HEK293 (cell line): ENCODE data around the gene CFAP299.

Source experiments
- CTCF ChIA-PET: fragments of 350-600 bp; formaldehyde crosslinking; extraction: SDS; loops from one replicate; lab custom pipeline; 2021; ENCODE audit warnings: antibody characterized with exemption; lab: Yijun Ruan, JAX
- POLR2A ChIA-PET: fragments of 300-600 bp; formaldehyde crosslinking; extraction: SDS; loops from one replicate; lab custom pipeline; 2020; ENCODE audit warnings: antibody characterized with exemption, inconsistent platforms; lab: Yijun Ruan, JAX
- H3K27ac ChIP-seq: fragments of 200-500 bp; sonication (Bioruptor generic); 2 replicates; pipeline ENCODE4 v1.5.1; 2014; ENCODE audit warnings: low read depth, low read length, control low read depth, inconsistent platforms; ENCODE audit errors: extremely low read depth
- H3K36me3 ChIP-seq, 2 experiments: fragments of 200-500 bp in 1 of 2; sonication (Bioruptor generic) in 1 of 2; 1 replicate in 1 of 2; 2 replicates in 1 of 2; pipeline ENCODE4 v1.5.1; 2014 to 2017; ENCODE audit warnings: inconsistent platforms in 2 of 2, low read length in 2 of 2; ENCODE audit not compliant: control insufficient read depth in 2 of 2, insufficient read depth in 1 of 2
- H3K4me1 ChIP-seq: fragments of 200-500 bp; sonication (Bioruptor generic); 2 replicates; pipeline ENCODE4 v1.5.1; 2014; ENCODE audit warnings: mild to moderate bottlenecking, low read length, inconsistent platforms; ENCODE audit not compliant: control insufficient read depth, insufficient read depth
- H3K4me3 ChIP-seq: 2 replicates; pipeline ENCODE4 v1.5.1; 2011; ENCODE audit warnings: low read depth, mild to moderate bottlenecking, control low read depth, low read length, moderate library complexity
- H3K9me3 ChIP-seq: fragments of 200-500 bp; sonication (Bioruptor generic); 2 replicates; pipeline ENCODE4 v1.5.1; 2014; ENCODE audit warnings: low read depth, low read length, inconsistent platforms; ENCODE audit not compliant: control insufficient read depth, insufficient read depth
- HOXD13 ChIP-seq: sonication (generic); formaldehyde crosslinking; IDR thresholded peaks from 2 replicates; pipeline ENCODE4 v1.8.0; 2022; ENCODE audit warnings: missing genetic modification reagents, borderline replicate concordance
- IKZF3 ChIP-seq: fragments of 450-650 bp; IDR thresholded peaks from 2 replicates; pipeline ENCODE4 v1.5.0; 2018; ENCODE audit warnings: missing biosample characterization, mild to moderate bottlenecking, missing genetic modification characterization, moderate library complexity
- KLF9 ChIP-seq: fragments of 450-650 bp; formaldehyde crosslinking; IDR thresholded peaks from 2 replicates; pipeline ENCODE4 v1.5.1; 2016; ENCODE audit warnings: missing biosample characterization, missing genetic modification characterization, low read depth
- PATZ1 ChIP-seq: fragments of 450-650 bp; formaldehyde crosslinking; IDR thresholded peaks from 2 replicates; pipeline ENCODE4 v1.5.1; 2016; ENCODE audit warnings: missing biosample characterization, missing genetic modification characterization
- SALL2 ChIP-seq: fragments of 450-650 bp; formaldehyde crosslinking; IDR thresholded peaks from 2 replicates; pipeline ENCODE4 v1.5.0; 2017; ENCODE audit warnings: missing biosample characterization, mild to moderate bottlenecking, missing genetic modification characterization, borderline replicate concordance
- SP2 ChIP-seq: fragments of 450-650 bp; formaldehyde crosslinking; IDR thresholded peaks from 2 replicates; pipeline ENCODE4 v1.5.1; 2016; ENCODE audit warnings: missing biosample characterization, missing genetic modification characterization
- ZBTB1 ChIP-seq: fragments of 450-650 bp; formaldehyde crosslinking; IDR thresholded peaks from 2 replicates; pipeline ENCODE4 v1.5.1; 2016; ENCODE audit warnings: missing biosample characterization, missing genetic modification characterization
- ZBTB48 ChIP-seq: fragments of 450-650 bp; formaldehyde crosslinking; IDR thresholded peaks from 2 replicates; pipeline ENCODE4 v1.5.1; 2016; ENCODE audit warnings: missing biosample characterization, missing genetic modification characterization
- ZBTB7A ChIP-seq: fragments of 450-650 bp; formaldehyde crosslinking; IDR thresholded peaks from 2 replicates; pipeline ENCODE4 v1.5.1; 2016; ENCODE audit warnings: low read depth, missing biosample characterization, missing genetic modification characterization
- ZFP3 ChIP-seq: fragments of 450-650 bp; formaldehyde crosslinking; IDR thresholded peaks from 2 replicates; pipeline ENCODE4 v1.5.1; 2016; ENCODE audit warnings: low read depth, missing biosample characterization, missing genetic modification characterization
- ZNF184 ChIP-seq: fragments of 450-650 bp; IDR thresholded peaks from 2 replicates; pipeline ENCODE4 v1.5.1; 2018; ENCODE audit warnings: missing biosample characterization, mild to moderate bottlenecking, missing genetic modification characterization
- ZNF23 ChIP-seq: fragments of 450-650 bp; formaldehyde crosslinking; IDR thresholded peaks from 2 replicates; pipeline ENCODE4 v1.5.1; 2016; ENCODE audit warnings: missing biosample characterization, missing genetic modification characterization, borderline replicate concordance
- ZNF274 ChIP-seq, 2 experiments: fragments of 200-500 bp in 1 of 2; fragments of 450-650 bp in 1 of 2; sonication (Bioruptor generic) in 1 of 2; formaldehyde crosslinking in 1 of 2; IDR thresholded peaks; 2 replicates each; pipeline versions ENCODE4 v1.5.1 to v1.6.1; 2014 to 2016; ENCODE audit warnings: borderline replicate concordance in 1 of 2, inconsistent platforms in 1 of 2, low read length in 1 of 2, missing biosample characterization in 1 of 2, missing genetic modification characterization in 1 of 2
- ZNF302 ChIP-seq: fragments of 450-650 bp; formaldehyde crosslinking; IDR thresholded peaks from 2 replicates; pipeline ENCODE4 v1.5.1; 2016; ENCODE audit warnings: missing biosample characterization, missing genetic modification characterization, low read depth
- ZNF311 ChIP-seq: fragments of 450-650 bp; formaldehyde crosslinking; IDR thresholded peaks from 2 replicates; pipeline ENCODE4 v1.5.1; 2017; ENCODE audit warnings: missing biosample characterization, missing genetic modification characterization, borderline replicate concordance
- ZNF350 ChIP-seq: fragments of 450-650 bp; formaldehyde crosslinking; IDR thresholded peaks from 2 replicates; pipeline ENCODE4 v1.5.0; 2017; ENCODE audit warnings: missing biosample characterization, mild to moderate bottlenecking, missing genetic modification characterization
- ZNF404 ChIP-seq: fragments of 450-650 bp; formaldehyde crosslinking; IDR thresholded peaks from 2 replicates; pipeline ENCODE4 v1.5.1; 2017; ENCODE audit warnings: missing biosample characterization, missing genetic modification characterization
- ZNF555 ChIP-seq: fragments of 450-650 bp; formaldehyde crosslinking; conservative IDR thresholded peaks from 2 replicates; pipeline ENCODE4 v1.5.1; 2017; ENCODE audit warnings: missing biosample characterization, mild to moderate bottlenecking, missing genetic modification characterization, inconsistent platforms
- ZNF558 ChIP-seq: fragments of 450-650 bp; formaldehyde crosslinking; IDR thresholded peaks from 2 replicates; pipeline ENCODE4 v1.5.1; 2016; ENCODE audit warnings: missing biosample characterization, missing genetic modification characterization
- ZNF580 ChIP-seq: fragments of 450-650 bp; formaldehyde crosslinking; IDR thresholded peaks from 2 replicates; pipeline ENCODE4 v1.5.1; 2016; ENCODE audit warnings: missing biosample characterization, missing genetic modification characterization
- ZNF623 ChIP-seq: fragments of 450-650 bp; formaldehyde crosslinking; IDR thresholded peaks from 2 replicates; pipeline ENCODE4 v1.5.1; 2016; ENCODE audit warnings: missing biosample characterization, missing genetic modification characterization
- ZNF654 ChIP-seq: fragments of 450-650 bp; formaldehyde crosslinking; IDR thresholded peaks from 2 replicates; pipeline ENCODE4 v1.5.1; 2016; ENCODE audit warnings: low read depth, missing biosample characterization, missing genetic modification characterization
- ZNF660 ChIP-seq: fragments of 450-650 bp; IDR thresholded peaks from 2 replicates; pipeline ENCODE4 v1.5.1; 2018; ENCODE audit warnings: missing biosample characterization, mild to moderate bottlenecking, missing genetic modification characterization
- ZNF747 ChIP-seq: fragments of 450-650 bp; formaldehyde crosslinking; IDR thresholded peaks from 2 replicates; pipeline ENCODE4 v1.5.1; 2016; ENCODE audit warnings: missing biosample characterization, missing genetic modification characterization
- ZNF777 ChIP-seq: fragments of 450-650 bp; formaldehyde crosslinking; IDR thresholded peaks from 2 replicates; pipeline ENCODE4 v1.5.1; 2017; ENCODE audit warnings: missing biosample characterization, missing genetic modification characterization, borderline replicate concordance
- ZNF837 ChIP-seq: fragments of 450-650 bp; formaldehyde crosslinking; IDR thresholded peaks from 2 replicates; pipeline ENCODE4 v1.5.1; 2016; ENCODE audit warnings: missing biosample characterization, missing genetic modification characterization
- ZSCAN16 ChIP-seq: fragments of 450-650 bp; formaldehyde crosslinking; IDR thresholded peaks from 2 replicates; pipeline ENCODE4 v1.5.1; 2016; ENCODE audit warnings: missing biosample characterization, missing genetic modification characterization
- ZSCAN18 ChIP-seq: fragments of 450-650 bp; formaldehyde crosslinking; IDR thresholded peaks from 2 replicates; pipeline ENCODE4 v1.5.1; 2016; ENCODE audit warnings: missing biosample characterization, missing genetic modification characterization
- TF ChIP-seq, protein P1 (sequence below): fragments of 450-650 bp; formaldehyde crosslinking; IDR thresholded peaks from 2 replicates; pipeline ENCODE4 v1.5.1; 2016; ENCODE audit warnings: missing biosample characterization, missing genetic modification characterization
- TF ChIP-seq, protein P2 (sequence below): fragments of 450-650 bp; formaldehyde crosslinking; IDR thresholded peaks from 2 replicates; pipeline ENCODE4 v1.5.1; 2016; ENCODE audit warnings: missing biosample characterization, missing genetic modification characterization

CFAP299 gene

GRCh38 chr4:80839281-80839680 lies 503.8 kb downstream of the CFAP299 start:
- H3K4me3 ChIP-seq: no peak overlapping the region
- POLR2A ChIA-PET: no interaction called here
- H3K9me3 ChIP-seq: no peaks in the 10 kb centered on the region
- no peak for TF ChIP-seq SP2 (tag by site-specific recombination)
- no peak for TF ChIP-seq ZNF350 (tag by site-specific recombination)
- no peak for TF ChIP-seq KLF9 (tag by site-specific recombination)
- no peak for TF ChIP-seq ZBTB7A (tag by site-specific recombination)
- TF ChIP-seq IKZF3 (tag by site-specific recombination): no peak
- no peak for TF ChIP-seq PATZ1 (tag by site-specific recombination)
- no peak for TF ChIP-seq ZNF623 (tag by site-specific recombination)
- TF ChIP-seq ZNF654 (tag by site-specific recombination): no peak
- TF ChIP-seq ZNF274 (IDR thresholded peaks at IDR 0.05; ENCODE audit: low read length): no peak
- TF ChIP-seq ZNF274 (tag by site-specific recombination; IDR thresholded peaks at IDR 0.05; ENCODE audit: borderline replicate concordance): no peak
- no peak for TF ChIP-seq ZNF558 (tag by site-specific recombination)
- no peak for TF ChIP-seq ZNF837 (tag by site-specific recombination)
- no peak for TF ChIP-seq ZNF580 (tag by site-specific recombination)
- TF ChIP-seq ZNF302 (tag by site-specific recombination): no peak
- no peak for TF ChIP-seq ZNF555 (tag by site-specific recombination)
- TF ChIP-seq, protein P1, sequence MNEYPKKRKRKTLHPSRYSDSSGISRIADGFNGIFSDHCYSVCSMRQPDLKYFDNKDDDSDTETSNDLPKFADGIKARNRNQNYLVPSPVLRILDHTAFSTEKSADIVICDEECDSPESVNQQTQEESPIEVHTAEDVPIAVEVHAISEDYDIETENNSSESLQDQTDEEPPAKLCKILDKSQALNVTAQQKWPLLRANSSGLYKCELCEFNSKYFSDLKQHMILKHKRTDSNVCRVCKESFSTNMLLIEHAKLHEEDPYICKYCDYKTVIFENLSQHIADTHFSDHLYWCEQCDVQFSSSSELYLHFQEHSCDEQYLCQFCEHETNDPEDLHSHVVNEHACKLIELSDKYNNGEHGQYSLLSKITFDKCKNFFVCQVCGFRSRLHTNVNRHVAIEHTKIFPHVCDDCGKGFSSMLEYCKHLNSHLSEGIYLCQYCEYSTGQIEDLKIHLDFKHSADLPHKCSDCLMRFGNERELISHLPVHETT (tag by site-specific recombination): no peak
- TF ChIP-seq, protein P2, sequence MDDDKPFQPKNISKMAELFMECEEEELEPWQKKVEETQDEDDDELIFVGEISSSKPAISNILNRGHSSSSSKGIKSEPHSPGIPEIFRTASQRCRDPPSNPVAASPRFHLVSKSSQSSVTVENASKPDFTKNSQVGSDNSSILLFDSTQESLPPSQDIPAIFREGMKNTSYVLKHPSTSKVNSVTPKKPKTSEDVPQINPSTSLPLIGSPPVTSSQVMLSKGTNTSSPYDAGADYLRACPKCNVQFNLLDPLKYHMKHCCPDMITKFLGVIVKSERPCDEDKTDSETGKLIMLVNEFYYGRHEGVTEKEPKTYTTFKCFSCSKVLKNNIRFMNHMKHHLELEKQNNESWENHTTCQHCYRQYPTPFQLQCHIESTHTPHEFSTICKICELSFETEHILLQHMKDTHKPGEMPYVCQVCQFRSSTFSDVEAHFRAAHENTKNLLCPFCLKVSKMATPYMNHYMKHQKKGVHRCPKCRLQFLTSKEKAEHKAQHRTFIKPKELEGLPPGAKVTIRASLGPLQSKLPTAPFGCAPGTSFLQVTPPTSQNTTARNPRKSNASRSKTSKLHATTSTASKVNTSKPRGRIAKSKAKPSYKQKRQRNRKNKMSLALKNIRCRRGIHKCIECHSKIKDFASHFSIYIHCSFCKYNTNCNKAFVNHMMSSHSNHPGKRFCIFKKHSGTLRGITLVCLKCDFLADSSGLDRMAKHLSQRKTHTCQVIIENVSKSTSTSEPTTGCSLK: no peak
- no peak for TF ChIP-seq ZBTB48 (tag by site-specific recombination)
- TF ChIP-seq, all 188 proteins: peak for 0
- Histone ChIP-seq H3K36me3 (no peaks in the 10 kb centered on the region), H3K4me1 (0 out of 2 replicates have a peak, but pooled peaks cover 2% of the 10 kb centered on the region), H3K27ac (no peak overlapping the region)
- CTCF ChIA-PET: no interaction called here

DNA sequence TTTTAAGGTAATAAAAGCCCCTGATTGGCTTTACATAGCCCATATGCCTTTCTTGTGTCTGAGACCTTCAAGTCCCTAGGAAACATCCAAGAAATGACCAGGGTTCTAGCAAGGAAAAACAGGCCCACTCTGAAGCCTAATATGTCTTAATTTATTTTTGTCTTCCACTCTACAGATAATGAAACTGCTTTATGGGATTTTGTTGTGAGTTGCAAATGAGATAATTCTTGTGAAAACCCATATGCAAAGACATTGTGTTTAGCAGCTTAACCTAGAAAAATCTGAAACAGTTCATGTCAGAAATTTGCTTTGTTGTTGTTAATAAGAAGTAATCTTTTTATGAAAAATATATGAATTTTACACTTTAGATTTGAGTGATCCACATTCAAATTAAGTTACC lies 504.3 kb downstream of the CFAP299 start:
- ChIA-PET POLR2A (no interaction called here), CTCF (no interaction called here)
- Histone ChIP-seq H3K9me3 (no peaks in the 10 kb centered on the region), H3K36me3 (no peaks in the 10 kb centered on the region), H3K4me3 (no peak overlapping the region), H3K27ac (no peak overlapping the region), H3K4me1 (0 out of 2 replicates have a peak, but pooled peaks cover 2% of the 10 kb centered on the region)
- TF ChIP-seq ZBTB1 (tag by site-specific recombination) (no peak), ZNF311 (no peak), HOXD13 (CRISPR knock-in tag) (no peak), ZNF747 (no peak), ZNF777 (tag by site-specific recombination) (no peak), ZNF660 (tag by site-specific recombination) (no peak), ZSCAN18 (tag by site-specific recombination) (no peak), ZNF184 (tag by site-specific recombination) (no peak), ZSCAN16 (tag by site-specific recombination) (no peak), ZNF555 (tag by site-specific recombination) (no peak), ZNF404 (tag by site-specific recombination) (no peak), SALL2 (tag by site-specific recombination) (no peak), ZFP3 (tag by site-specific recombination) (no peak), ZNF23 (no peak)
